Lower lobe of right lung (tissue), 2 donors: ENCODE measurements around the gene THBS4. TPM values are rescaled to one million over a fixed set of nuclear protein-coding genes. Genes with fewer than 3 reads are reported as not detected.

Source experiments
- ATAC-seq, 2 donors: fragments of 200-7000 bp; cut with Tn5 transposase; one replicate each; pipeline ENCODE4 v1.9.1; 2020 to 2022; ENCODE audit warnings: mild to moderate bottlenecking in 2 of 2, moderate library complexity in 2 of 2
- DNase-seq: peaks from one replicate; pipeline ENCODE4 v3.0.0-alpha.2; 2020
- H3K27ac ChIP-seq: fragments of 200-600 bp; one replicate; pipeline ENCODE4 v1.8.0; 2022
- H3K27me3 ChIP-seq: fragments of 200-600 bp; one replicate; pipeline ENCODE4 v1.8.0; 2022; ENCODE audit warnings: low read depth
- H3K36me3 ChIP-seq: fragments of 200-600 bp; one replicate; pipeline ENCODE4 v1.8.0; 2022; ENCODE audit warnings: mild to moderate bottlenecking
- H3K4me1 ChIP-seq: fragments of 200-600 bp; one replicate; pipeline ENCODE4 v1.8.0; 2022
- H3K4me3 ChIP-seq: fragments of 200-600 bp; one replicate; pipeline ENCODE4 v1.8.0; 2022; ENCODE audit warnings: mild to moderate bottlenecking
- H3K9me3 ChIP-seq: fragments of 200-600 bp; one replicate; pipeline ENCODE4 v1.8.0; 2022
- intact Hi-C: fragments of 100-400 bp; cut with DNase I; formaldehyde crosslinking; loops from one replicate; pipeline ENCODE4 v1.11.0; 2022
- total RNA-seq: library from RNA; stranded (reverse); fragmentation: NEBNext Ultra II Directional; extraction: Animal tissue kit (Norgen Biotek cat#: 25700); gene quantifications from one replicate; pipeline ENCODE4 v1.2.1, GENCODE V29; 2021
- TF ChIP-seq, protein P1 (sequence below): fragments of 200-600 bp; IDR thresholded peaks from one replicate; pipeline ENCODE4 v1.8.0; 2022; ENCODE audit warnings: antibody characterized with exemption, mild to moderate bottlenecking
- donor health status: DM: no; HTN: yes; CAD: no; lungs with severe emphysema.

Gene THBS4
- total RNA-seq, 1 donor from 2014 or later, result 2.9 TPM

DNA sequence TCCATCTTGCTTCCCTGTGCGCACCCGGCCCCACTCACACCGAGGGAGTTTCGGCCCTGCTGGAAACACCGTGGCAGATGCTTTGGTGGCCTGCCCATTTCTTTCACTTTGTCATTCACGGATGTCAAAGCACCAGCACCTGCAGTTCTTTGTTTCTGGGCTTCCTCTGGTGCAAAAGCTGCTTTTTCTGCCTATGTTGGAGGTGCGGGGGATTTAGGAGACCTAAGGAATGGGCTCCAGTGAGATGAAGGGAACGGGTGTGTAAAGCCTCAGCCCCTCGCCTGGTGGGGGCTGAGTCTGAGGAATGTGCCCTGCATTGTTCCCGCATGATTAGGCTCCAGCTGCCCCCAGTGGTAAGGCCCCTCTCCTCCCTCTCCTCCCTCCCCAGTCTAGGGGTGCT, 62.3 kb downstream of the THBS4 start:
- Histone ChIP-seq H3K4me1 (no peaks in the 10 kb centered on the region), H3K27me3 (no peaks in the 10 kb centered on the region), H3K27ac (no peak overlapping the region), H3K9me3 (no peaks in the 10 kb centered on the region), H3K4me3 (no peak overlapping the region), H3K36me3 (no peaks in the 10 kb centered on the region)
- DNase-seq (no peak), ATAC-seq (no peak)
- intact Hi-C loops, result no loop called here
- TF ChIP-seq, protein P1, sequence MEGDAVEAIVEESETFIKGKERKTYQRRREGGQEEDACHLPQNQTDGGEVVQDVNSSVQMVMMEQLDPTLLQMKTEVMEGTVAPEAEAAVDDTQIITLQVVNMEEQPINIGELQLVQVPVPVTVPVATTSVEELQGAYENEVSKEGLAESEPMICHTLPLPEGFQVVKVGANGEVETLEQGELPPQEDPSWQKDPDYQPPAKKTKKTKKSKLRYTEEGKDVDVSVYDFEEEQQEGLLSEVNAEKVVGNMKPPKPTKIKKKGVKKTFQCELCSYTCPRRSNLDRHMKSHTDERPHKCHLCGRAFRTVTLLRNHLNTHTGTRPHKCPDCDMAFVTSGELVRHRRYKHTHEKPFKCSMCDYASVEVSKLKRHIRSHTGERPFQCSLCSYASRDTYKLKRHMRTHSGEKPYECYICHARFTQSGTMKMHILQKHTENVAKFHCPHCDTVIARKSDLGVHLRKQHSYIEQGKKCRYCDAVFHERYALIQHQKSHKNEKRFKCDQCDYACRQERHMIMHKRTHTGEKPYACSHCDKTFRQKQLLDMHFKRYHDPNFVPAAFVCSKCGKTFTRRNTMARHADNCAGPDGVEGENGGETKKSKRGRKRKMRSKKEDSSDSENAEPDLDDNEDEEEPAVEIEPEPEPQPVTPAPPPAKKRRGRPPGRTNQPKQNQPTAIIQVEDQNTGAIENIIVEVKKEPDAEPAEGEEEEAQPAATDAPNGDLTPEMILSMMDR, result no peak

DNA sequence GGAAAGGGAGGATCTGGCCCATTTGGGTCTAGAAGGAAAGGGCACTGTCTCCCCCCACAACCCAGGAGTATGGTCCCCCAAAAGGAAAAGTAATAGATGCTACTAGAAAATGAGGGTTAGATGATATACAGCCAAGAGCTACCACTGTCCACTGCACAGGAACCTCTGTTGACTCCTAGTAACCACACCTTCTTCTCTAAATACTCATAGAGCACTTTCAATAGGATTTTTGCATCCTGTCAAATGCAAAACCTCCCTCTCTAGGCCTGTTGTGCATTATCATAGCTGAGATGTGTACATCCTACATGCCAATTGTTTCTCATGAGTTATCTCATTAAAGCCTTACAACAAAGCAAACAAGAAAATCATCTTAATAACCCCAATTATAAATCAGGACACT, 66.8 kb downstream of the THBS4 start:
- Histone ChIP-seq H3K27ac (no peak overlapping the region), H3K27me3 (no peaks in the 10 kb centered on the region), H3K4me3 (no peak overlapping the region), H3K36me3 (no peaks in the 10 kb centered on the region), H3K4me1 (no peaks in the 10 kb centered on the region), H3K9me3 (no peaks in the 10 kb centered on the region)
- TF ChIP-seq, protein P1, result no peak
- ATAC-seq (no peak), DNase-seq (no peak)
- intact Hi-C loops, result no loop called here

DNA sequence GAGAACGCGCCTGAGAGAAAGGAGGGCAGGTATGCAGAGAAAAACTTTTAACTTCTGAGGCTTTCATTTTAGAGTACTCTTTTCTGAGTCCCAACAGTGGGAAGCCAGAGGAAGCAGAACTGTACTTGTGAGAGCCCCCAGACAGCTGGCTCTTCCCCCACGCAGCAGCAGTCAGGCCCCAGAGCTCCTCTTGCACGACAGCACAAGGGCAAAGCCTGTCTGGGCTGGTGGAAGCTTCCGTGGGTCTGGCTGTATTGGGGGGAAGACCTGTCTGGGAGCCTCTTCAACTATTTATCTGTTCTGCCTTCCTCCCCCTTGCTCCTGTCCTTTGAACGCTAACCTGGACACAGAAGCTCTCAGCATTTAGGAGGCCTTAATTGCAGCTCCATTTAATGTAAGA, 68.2 kb downstream of the THBS4 start:
- H3K9me3 ChIP-seq, result no peaks in the 10 kb centered on the region
- ATAC-seq, result no peak
- no peak overlapping the region for H3K27ac ChIP-seq
- DNase-seq, result no peak
- no peaks in the 10 kb centered on the region for H3K36me3 ChIP-seq
- H3K27me3 ChIP-seq, result no peaks in the 10 kb centered on the region
- TF ChIP-seq, protein P1, result no peak
- intact Hi-C loops, result no loop called here
- no peak overlapping the region for H3K4me3 ChIP-seq
- H3K4me1 ChIP-seq, result no peaks in the 10 kb centered on the region

DNA sequence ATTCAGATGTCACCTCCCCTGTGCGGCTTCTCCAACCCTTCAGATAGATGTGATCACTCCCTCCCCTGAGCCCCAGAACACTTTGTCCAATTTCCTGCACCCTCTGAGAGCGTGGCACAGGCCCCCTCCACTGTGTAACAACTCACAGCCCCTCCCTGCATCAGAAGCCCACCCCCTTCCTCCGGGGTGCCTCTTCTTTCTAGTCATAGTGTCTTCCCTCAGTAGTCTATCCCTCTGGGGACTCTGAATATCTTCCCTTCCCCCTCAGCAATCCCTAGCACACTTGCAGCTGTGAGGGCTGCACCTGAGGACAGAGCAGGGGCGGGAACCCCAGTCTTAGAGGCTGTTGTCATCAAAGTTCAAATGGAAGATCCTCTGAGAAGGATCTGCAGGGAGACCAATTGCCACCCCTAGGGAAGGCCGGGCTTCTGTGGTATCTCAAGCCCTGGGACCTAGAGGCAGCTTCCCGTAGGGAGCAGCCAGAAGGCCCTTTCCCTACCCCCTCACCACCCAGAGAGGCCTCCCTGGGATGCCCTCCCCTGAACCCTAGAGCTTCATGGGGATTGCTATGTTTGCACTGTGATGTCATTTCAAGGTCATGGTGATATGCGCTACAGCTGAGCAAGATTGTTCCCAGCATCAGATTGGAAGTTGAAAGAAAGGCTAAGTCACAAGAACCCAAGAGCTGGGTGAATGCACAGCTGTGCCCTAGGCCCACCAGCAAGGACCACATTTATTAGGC, 70.7 kb downstream of the THBS4 start:
- DNase-seq, result no peak
- intact Hi-C loops, result no loop called here
- TF ChIP-seq, protein P1, result no peak
- Histone ChIP-seq H3K36me3 (no peaks in the 10 kb centered on the region), H3K27ac (no peak overlapping the region), H3K4me1 (no peaks in the 10 kb centered on the region), H3K4me3 (no peak overlapping the region), H3K27me3 (no peaks in the 10 kb centered on the region), H3K9me3 (no peaks in the 10 kb centered on the region)
- no peak for ATAC-seq

DNA sequence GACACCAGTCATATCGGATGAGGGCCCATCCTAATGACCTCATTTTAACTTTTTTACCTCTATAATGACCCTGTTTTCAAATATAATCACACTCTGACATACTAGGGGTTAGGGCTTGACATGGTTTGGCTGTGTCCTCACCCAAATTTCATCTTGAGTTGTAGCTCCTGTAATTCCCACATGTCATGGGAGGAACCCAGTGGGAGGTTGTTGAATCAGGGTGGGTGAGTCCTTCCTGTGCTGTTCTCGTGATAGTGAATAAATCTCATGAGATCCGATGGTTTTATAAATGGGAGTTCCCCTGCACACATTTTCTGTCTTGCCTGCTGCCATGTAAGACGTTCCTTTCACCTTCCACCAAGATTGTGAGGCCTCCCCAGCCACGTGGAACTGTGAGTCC, 71.8 kb downstream of the THBS4 start:
- Histone ChIP-seq H3K27me3 (no peaks in the 10 kb centered on the region), H3K4me1 (no peaks in the 10 kb centered on the region), H3K36me3 (no peaks in the 10 kb centered on the region), H3K27ac (no peak overlapping the region), H3K9me3 (no peaks in the 10 kb centered on the region), H3K4me3 (no peak overlapping the region)
- intact Hi-C loops, result no loop called here
- DNase-seq (no peak), ATAC-seq (no peak)
- TF ChIP-seq, protein P1, result no peak
